Fibroblast of skin of abdomen (primary cell): ENCODE measurements around the gene ANXA6.
"Not testable (repeated sequence)": the region's sequence is repeated elsewhere in the genome, so short reads cannot be mapped to it uniquely, and the experiment has no call there.

ENCODE experiments used
- DNase-seq: peaks from one replicate; pipeline ENCODE4 v3.0.0-alpha.2; 2013

ANXA6 gene

GRCh38 chr5:151180291-151180690, 22.7 kb upstream of the ANXA6 start:
- DNase-seq = no peak

- DNase-seq = no peak
Measured at GRCh38 chr5:151179489-151179840, 21.9 kb upstream of the ANXA6 start.

DNA sequence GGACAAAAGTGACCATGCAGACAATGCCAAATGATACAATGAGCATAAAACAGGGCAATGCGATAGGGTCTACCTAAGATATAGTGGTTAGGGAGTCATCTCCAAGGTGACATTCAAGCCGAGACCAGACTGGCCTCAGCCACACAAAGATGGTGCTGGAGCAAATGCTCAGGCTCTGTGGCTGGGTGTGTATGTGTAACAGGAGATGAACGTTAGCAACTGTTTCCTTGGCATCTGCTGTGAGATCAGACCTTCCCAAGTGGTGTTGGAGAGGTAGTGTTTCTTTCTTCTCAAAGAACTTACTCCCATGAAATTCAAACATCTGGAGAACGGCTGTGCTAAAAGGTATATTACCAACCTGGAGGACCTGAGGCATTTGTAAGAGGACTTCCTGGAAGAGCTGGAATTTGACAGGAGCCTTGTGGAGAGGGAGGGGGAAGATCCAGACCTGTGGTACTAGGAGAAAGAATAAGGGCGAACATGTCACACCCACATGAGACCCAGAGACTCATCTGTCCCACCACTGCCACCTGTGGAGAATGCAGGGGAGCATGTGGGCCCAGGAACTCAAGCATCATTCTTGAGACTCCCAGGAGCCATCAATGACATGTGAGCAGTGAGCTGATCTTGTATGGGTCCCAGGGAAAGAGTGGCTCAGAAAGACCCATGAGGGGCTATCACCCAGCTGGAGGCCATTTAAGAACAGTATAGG, 21.4 kb upstream of the ANXA6 start:
- DNase-seq = no peak

DNA sequence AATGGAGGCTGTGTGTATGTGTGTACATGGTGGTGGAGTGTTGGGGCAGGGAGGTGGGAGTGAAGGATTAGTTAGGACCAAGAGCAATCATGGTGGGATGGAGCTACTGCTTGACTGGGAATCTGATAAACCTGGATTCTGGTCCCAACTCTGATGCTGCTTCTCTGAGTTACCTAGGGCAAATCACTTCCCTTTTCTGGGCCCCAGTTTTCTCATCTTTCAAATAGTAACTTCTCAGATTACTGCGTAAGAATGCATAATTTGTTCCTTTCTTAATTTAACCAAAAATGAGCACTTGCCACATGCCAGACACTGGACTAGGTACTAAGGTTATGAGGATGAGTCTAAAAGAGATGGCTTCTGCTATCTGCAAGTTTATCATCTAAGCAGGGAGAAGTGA, 20.8 kb upstream of the ANXA6 start:
- no peak for DNase-seq

DNA sequence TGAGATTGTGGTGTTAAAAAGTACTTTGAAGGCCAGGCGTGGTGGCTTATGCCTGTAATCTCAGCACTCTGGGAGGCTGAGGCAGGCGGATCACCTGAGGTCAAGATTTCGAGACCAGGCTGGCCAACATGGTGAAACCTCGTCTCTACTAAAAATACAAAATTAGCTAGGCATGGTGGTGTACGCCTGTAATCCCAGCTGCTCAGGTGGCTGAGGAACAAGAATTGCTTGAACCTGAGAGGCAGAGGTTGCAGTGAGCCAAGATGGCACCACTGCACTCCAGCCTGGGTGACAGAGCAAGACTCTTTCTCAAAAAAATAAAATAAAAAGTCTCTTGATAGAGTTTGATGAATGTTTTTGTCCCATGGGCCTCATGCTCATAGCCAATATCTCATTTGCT, 18.7 kb upstream of the ANXA6 start:
- not testable (repeated sequence) for DNase-seq

- no peak for DNase-seq
Measured at GRCh38 chr5:151174612-151175101, 17.1 kb upstream of the ANXA6 start.

DNA sequence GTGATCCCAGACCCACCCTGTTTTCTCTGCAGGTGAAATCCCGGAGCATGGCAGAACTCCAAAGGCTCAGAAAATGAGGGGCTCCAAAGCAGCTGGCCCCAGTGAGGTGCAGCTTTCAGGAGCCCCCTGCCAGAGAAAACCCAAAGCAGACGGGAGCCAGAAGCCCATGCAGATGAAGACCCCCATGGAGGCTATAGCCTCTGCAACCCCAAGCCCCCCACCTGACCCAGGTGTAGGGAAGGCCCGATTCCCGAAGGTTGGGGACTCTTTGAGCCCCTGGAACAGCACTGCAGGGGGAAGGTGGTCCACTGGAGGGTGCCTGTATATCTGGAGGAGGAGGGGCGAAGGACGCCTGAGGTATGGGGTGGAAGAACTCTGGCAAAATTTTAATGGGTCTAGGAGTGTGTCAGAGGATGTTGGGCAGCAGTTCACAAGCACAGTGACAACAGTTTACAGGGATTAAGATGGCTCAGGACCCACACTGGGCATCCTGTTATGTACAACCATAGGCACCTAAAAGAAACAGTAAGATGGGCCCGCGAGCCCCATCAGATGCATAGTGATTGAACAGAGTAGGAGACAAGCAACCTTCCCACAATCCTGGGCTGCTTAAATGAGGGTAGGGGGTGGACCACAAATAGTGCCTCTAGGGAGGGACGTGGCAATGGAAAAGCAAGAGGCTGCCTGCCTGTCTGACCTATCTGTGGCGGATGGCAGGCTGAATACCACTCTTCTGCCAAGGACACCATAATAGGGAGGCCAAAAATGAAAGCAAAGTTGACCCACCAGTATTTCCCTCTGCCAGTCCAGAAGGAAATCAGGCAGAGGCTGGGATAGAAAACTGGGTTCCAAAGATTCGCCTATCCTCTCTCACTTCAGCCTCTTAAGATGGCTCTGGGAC, 16.4 kb upstream of the ANXA6 start:
- no peak for DNase-seq

DNA sequence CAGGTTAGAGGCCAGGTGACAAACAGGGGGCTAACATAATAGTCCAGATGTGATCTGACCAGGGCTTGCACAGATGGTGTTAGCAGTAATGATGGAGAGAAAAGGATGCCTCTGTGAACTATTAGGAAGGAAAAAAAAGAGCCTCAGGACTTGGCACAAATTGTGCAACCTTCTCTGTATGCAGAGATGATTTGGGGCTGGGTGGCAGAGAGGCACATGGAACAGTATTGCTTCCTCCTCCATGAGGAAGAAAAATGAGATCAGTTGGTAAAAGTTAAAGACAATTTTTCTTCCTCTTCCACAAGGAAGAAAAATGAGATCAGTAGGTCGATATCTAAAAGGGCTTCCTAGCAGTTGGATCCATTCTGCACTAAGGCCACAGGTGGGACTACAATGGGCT, 13.9 kb upstream of the ANXA6 start:
- DNase-seq = no peak

DNA sequence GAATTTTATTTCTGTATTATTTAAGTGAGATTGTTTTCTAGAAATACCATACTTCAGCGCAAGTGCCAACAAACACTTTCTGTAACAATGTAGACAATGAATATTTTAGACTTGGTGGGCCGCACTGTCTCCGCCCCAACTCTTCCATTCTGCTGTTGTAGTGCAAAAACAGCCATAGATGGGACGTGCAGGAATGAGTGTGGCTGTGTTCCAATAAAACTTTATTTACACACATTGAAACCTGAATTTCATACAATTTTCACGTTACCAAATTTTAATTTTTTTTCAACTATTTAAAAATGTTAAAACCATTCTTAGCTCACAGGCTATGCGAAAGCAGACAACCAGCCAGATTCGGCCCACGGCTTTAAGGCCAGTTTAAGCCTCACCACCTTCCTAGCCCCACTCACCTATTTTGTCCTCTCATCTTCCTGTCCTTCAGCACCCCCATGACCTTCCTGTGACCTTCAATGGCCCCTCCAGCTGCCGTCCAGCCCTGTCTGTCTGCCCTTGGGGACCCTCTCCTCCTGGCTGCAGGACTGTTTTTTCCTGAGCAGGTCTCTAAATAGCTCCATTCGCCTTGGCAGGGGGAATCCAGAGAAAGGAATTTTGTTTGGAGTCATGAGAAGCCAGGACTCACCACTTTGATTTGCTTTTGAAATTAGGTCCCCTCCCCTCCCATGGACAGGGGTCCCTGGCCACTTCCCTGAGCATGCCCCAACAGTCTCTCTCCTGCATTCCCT, 11.2 kb upstream of the ANXA6 start:
- no peak for DNase-seq

GRCh38 chr5:151167022-151167421, 9.4 kb upstream of the ANXA6 start:
- DNase-seq = no peak

GRCh38 chr5:151164687-151165392, 7.3 kb upstream of the ANXA6 start:
- DNase-seq = peak; percentile 64

DNA sequence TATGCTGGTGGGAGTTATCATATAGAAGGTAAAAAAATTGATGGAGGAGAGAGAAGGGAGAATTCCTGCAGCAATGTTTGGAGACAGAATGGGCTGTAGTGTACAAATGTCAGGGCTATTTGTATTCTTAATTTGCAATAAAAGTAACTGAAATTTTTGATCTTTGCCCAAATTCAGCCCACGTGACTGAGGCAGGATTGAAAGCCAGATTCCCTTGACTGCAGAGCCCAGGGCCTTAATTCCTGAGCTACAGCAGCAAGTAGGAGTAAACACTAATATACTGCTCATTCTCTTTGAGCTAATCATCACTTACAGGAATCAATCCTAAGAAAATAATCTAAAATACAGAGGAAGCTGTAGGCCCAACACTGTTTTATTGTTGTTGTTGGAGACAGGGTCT, 5.2 kb upstream of the ANXA6 start:
- no peak for DNase-seq

GRCh38 chr5:151159649-151160373, 2.2 kb upstream of the ANXA6 start:
- no peak for DNase-seq

GRCh38 chr5:151158287-151158661, 695 bp upstream of the ANXA6 start:
- DNase-seq = no peak

DNA sequence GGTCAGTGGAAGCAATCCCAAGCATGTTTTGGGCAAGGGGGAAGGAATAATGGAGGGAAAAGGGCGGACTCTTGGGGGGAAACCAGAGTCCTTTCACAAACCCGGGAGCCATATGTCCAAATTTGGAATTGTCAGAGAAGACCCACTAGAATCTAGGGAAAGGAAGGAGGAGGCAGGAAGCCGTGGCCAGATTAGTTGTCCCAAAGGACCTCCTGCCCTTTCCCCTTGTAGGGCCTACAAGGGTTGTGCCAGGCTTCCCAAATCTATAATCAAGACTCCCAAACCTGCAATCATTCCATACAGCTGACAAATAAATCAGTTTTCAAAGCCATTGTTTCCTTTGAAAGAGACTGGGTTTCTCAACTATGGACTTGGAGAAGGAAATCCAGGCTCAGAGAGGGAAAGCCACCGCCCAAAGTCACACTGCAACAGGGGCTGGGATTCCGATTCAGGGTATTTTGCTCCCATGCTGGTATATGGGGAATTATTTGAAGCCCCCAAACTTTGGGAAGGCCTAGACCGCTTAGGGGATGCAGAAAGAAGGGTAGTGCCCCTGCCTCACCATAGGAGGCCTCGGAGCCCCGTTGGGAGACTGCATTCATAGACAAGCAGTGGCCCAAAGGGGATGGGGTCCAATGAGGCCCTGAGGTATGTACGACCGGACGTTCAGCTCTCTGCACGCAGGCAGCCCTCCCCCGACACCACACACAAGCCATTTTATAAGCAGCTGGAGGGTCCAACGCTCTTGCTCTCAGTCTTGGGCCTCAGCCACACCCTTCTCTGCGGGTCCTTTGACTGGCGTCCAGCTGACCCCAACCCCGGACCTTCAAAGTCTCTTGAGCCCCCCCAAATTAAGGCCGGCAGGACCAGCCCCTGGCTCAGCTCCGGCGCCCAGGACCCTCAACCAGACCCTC, 815 bp downstream of the ANXA6 start:
- peak; percentile 48 for DNase-seq

DNA sequence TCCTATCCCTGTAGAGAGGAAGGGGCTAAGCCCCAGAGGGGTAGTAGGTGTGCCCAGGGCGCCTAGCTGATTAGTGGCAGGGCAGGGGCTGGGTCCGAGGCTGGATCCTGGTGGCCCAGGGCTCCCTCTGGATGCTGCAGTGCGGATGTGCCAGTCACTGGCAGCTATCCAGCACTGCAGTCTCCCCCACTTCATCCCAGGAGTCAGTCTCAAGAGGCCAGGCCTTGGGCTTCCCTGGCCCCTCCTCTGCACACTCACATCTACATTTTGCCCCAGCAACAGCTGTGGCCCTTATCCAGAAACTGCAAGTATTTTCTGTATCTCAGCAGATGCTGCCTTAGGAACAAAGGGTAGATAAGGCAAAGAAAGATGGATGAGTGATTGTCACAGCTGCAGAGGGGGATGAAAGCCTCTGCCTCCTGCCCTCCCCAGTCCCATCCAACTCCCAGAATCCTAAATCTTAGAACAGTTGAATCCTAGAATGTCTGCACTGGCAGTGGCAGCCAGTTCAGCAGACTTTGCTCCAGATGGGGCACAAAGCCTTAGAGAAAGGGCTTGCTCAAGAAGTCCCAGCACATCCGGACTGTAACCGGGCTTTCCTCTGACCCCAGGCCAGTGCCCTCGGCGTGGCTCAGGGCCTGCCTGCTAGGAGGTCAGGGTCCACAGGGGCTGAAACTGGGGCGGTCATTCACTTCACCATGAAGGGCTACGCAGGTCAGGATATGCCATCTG, 1.6 kb downstream of the ANXA6 start:
- DNase-seq = peak; percentile 62

GRCh38 chr5:151154931-151155774, 2.4 kb downstream of the ANXA6 start:
- DNase-seq = peak; percentile 45

DNA sequence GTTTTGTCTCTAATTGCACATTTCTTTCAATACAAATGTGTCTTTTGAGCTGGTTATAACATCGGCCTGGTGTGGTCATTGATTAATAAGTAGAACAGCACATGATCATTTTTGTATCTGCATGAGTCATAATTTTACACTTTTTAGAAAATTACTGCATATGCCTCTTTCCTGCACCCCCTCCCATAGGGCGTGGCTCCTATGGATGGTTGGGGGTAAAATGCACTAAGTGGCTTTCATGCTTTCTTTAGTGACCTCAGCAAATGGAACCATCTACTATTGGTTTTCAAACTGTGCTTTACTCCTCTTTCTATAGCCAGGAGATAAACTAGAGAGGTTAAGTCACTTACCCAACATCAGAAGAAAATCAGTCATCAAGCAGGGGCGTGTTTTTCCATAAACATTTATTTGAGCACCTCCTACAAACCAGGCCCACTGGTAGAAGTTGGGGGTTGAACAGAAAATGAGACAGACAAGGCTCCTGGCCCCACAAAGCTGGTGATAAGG, 3.8 kb downstream of the ANXA6 start:
- no peak for DNase-seq

GRCh38 chr5:151153300-151153699, 4.3 kb downstream of the ANXA6 start:
- no peak for DNase-seq
